ENCODE data around the gene SERGEF.

DNA sequence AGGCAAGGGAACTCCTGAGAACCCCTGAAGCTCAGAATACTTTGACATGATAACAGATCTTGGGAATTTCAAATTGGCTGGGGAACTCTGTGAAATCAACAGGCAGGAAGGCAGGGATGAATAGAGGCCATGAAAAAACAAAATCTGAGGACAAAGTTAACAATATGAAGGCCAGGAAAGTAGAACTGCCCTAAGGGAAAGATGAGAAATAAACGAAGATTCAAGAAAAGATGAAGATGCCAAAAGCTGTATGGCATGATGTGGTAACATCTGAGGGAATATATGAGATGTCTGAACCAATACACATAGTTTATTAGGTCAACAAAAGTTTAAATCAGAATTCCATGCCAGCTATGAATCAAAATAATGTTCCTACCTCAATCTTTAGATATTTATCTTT lies 25.0 kb downstream of the SERGEF start:
- TF ChIP-seq POLR2AphosphoS5 (IDR thresholded peaks at IDR 0.05) (no peak), POLR2A (IDR thresholded peaks at IDR 0.05) (no peak)
- TF ChIP-seq, protein P1, sequence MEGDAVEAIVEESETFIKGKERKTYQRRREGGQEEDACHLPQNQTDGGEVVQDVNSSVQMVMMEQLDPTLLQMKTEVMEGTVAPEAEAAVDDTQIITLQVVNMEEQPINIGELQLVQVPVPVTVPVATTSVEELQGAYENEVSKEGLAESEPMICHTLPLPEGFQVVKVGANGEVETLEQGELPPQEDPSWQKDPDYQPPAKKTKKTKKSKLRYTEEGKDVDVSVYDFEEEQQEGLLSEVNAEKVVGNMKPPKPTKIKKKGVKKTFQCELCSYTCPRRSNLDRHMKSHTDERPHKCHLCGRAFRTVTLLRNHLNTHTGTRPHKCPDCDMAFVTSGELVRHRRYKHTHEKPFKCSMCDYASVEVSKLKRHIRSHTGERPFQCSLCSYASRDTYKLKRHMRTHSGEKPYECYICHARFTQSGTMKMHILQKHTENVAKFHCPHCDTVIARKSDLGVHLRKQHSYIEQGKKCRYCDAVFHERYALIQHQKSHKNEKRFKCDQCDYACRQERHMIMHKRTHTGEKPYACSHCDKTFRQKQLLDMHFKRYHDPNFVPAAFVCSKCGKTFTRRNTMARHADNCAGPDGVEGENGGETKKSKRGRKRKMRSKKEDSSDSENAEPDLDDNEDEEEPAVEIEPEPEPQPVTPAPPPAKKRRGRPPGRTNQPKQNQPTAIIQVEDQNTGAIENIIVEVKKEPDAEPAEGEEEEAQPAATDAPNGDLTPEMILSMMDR (IDR thresholded peaks at IDR 0.05): no peak
